ENCODE measurements around the gene ATP6V0C. TPM values are rescaled to one million over a fixed set of nuclear protein-coding genes. Genes with fewer than 3 reads are reported as not detected.
A peak's percentile ranks its signal among the peaks of the same experiment; 100 is the strongest.

ATP6V0C gene
- total RNA-seq, 1 donor from 2014 or later: 311 TPM

DNA sequence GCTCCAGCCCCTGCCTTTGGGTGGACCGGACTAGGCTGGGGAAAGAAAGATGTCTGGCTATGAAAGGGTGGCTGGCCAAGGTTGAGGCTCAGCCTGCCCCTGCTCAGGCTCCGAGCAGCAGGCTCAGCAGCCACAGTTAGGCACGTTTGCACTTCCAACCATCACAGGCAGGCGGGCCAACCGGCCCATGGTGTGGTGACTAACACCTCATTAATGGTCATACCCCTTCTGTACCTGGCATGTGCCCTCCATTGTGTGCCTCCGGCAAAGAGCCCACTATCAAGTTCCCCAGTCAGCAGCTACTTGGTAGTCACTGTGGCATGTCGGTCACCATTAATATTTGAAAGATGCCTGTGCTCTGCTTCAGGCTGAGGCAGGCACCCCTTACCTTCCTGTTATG is 32.1 kb upstream of the ATP6V0C start:
- H2AFZ ChIP-seq (ENCODE audit: low read depth, low read length): no peak overlapping the region
- DNase-seq (ENCODE audit: low read depth) (no peak), FAIRE-seq (no peak)
- H3K79me2 ChIP-seq (ENCODE audit: insufficient read depth, low read length): peaks cover 21% of the 10 kb centered on the region
- no peak overlapping the region for H3K4me2 ChIP-seq (ENCODE audit: low read length)
- no peak overlapping the region for H3K9ac ChIP-seq (ENCODE audit: low read length)
- no peak for TF ChIP-seq EZH2 (IDR thresholded peaks at IDR 0.05; ENCODE audit: insufficient read depth, low read length)
- TF ChIP-seq, protein P1, sequence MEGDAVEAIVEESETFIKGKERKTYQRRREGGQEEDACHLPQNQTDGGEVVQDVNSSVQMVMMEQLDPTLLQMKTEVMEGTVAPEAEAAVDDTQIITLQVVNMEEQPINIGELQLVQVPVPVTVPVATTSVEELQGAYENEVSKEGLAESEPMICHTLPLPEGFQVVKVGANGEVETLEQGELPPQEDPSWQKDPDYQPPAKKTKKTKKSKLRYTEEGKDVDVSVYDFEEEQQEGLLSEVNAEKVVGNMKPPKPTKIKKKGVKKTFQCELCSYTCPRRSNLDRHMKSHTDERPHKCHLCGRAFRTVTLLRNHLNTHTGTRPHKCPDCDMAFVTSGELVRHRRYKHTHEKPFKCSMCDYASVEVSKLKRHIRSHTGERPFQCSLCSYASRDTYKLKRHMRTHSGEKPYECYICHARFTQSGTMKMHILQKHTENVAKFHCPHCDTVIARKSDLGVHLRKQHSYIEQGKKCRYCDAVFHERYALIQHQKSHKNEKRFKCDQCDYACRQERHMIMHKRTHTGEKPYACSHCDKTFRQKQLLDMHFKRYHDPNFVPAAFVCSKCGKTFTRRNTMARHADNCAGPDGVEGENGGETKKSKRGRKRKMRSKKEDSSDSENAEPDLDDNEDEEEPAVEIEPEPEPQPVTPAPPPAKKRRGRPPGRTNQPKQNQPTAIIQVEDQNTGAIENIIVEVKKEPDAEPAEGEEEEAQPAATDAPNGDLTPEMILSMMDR (IDR thresholded peaks at IDR 0.05; ENCODE audit: insufficient read depth, low read depth, low read length): no peak
- Mint-ChIP-seq H3K27me3 (ENCODE audit: low read depth, unreplicated experiment) (peaks cover 22% of the 10 kb centered on the region), H3K27ac (ENCODE audit: unreplicated experiment) (no peak overlapping the region), H3K4me1 (ENCODE audit: low read depth, unreplicated experiment) (peaks cover 4% of the 10 kb centered on the region), H3K9me3 (ENCODE audit: unreplicated experiment) (no peaks in the 10 kb centered on the region), H3K36me3 (ENCODE audit: low read depth, unreplicated experiment) (peaks cover 18% of the 10 kb centered on the region), H3K4me3 (ENCODE audit: unreplicated experiment) (no peak overlapping the region)
- H3K4me3 ChIP-seq (ENCODE audit: insufficient read depth, low read depth, low read length): no peak overlapping the region
- no peaks in the 10 kb centered on the region for H3K27me3 ChIP-seq (ENCODE audit: insufficient read depth, low read length)
- peaks cover 86% of the 10 kb centered on the region for H4K20me1 ChIP-seq (ENCODE audit: insufficient read depth, low read length)
- no peak overlapping the region for H3K27ac ChIP-seq (ENCODE audit: low read depth, low read length)
- H3K9me3 ChIP-seq (ENCODE audit: insufficient read depth, low read depth, low read length): no peaks in the 10 kb centered on the region
- H3K36me3 ChIP-seq (ENCODE audit: insufficient read depth, low read length): no peaks in the 10 kb centered on the region
- peaks cover 4% of the 10 kb centered on the region for H3K4me1 ChIP-seq (ENCODE audit: insufficient read depth, low read length)

DNA sequence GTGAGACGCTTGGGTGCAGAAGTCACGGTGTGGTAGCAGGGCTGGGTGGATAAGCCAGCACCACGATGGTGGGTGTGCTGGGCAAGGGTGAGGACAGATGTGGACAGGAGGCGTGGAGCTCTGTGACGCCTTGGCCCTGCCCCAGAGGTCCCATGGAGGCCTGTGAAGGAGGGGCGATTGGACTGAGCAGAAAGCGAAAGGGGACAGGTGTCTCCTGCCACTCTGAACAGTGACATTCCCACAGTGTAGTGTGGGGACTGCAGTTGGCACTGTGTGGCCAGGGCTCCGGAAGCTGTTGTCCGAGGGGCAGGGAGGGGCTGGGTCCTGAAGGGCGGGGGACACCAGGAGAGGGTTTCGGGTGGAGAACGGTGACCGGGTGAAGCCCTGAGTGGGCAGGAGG is 31.5 kb upstream of the ATP6V0C start:
- Mint-ChIP-seq H3K4me3 (ENCODE audit: unreplicated experiment) (no peak overlapping the region), H3K9me3 (ENCODE audit: unreplicated experiment) (no peaks in the 10 kb centered on the region), H3K4me1 (ENCODE audit: low read depth, unreplicated experiment) (peaks cover 5% of the 10 kb centered on the region), H3K27me3 (ENCODE audit: low read depth, unreplicated experiment) (peaks cover 22% of the 10 kb centered on the region), H3K27ac (ENCODE audit: unreplicated experiment) (peak overlapping the region; percentile 24), H3K36me3 (ENCODE audit: low read depth, unreplicated experiment) (peaks cover 21% of the 10 kb centered on the region)
- Histone ChIP-seq H3K4me1 (ENCODE audit: insufficient read depth, low read length) (peaks cover 9% of the 10 kb centered on the region), H3K4me3 (ENCODE audit: insufficient read depth, low read depth, low read length) (no peak overlapping the region), H3K79me2 (ENCODE audit: insufficient read depth, low read length) (peaks cover 20% of the 10 kb centered on the region), H3K36me3 (ENCODE audit: insufficient read depth, low read length) (no peaks in the 10 kb centered on the region), H4K20me1 (ENCODE audit: insufficient read depth, low read length) (peaks cover 86% of the 10 kb centered on the region), H3K4me2 (ENCODE audit: low read length) (no peak overlapping the region), H3K9me3 (ENCODE audit: insufficient read depth, low read depth, low read length) (no peaks in the 10 kb centered on the region), H3K27ac (ENCODE audit: low read depth, low read length) (no peak overlapping the region), H3K27me3 (ENCODE audit: insufficient read depth, low read length) (no peaks in the 10 kb centered on the region), H3K9ac (ENCODE audit: low read length) (no peak overlapping the region), H2AFZ (ENCODE audit: low read depth, low read length) (no peak overlapping the region)
- TF ChIP-seq, protein P1 (IDR thresholded peaks at IDR 0.05; ENCODE audit: insufficient read depth, low read depth, low read length): no peak
- no peak for TF ChIP-seq EZH2 (IDR thresholded peaks at IDR 0.05; ENCODE audit: insufficient read depth, low read length)
- DNase-seq (ENCODE audit: low read depth): no peak
- no peak for FAIRE-seq

DNA sequence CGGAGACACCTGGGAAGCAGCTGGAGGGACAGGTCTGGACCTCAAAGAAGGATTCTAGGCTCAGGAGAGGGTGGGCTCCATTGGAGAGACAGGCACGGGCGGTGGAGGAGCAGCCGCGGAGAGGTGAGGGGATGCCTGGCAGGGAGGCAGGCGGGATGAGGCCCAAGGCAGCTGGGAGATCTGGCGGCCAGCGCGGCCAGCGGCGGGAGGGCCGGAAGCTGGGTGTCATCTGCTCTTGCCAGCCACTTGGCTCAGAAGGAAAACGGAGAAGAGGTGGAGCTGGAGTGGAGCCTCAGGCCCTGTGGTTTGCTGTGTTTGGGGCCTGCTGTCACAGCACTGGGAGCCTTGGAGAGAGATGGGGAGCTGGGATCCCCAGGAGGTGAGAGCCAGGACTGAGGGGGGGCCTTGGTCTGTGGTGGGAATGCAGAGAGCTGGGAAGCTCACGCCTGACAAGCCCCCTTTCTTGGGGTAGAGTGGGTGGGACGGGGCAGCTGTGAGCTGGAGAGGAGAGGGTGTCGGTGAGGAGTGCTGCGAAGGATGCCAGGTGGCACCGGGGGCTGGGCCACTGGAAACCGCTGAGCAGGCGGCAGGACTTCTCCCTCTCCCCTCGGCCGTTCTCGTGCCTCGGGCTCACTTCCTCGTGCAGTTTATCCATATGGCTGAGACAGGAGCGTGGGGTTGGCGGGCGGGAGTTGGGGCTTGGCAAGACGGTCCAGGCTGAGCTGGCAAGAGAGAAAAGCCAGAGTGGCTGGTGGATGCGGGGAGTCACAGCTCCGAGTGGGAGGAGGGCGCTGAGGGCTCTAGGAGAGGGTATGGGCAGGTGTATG is 30.8 kb upstream of the ATP6V0C start:
- no peak overlapping the region for H3K9ac ChIP-seq (ENCODE audit: low read length)
- DNase-seq (ENCODE audit: low read depth): peak; percentile 37
- H3K9me3 Mint-ChIP-seq (ENCODE audit: unreplicated experiment): no peaks in the 10 kb centered on the region
- H3K27me3 ChIP-seq (ENCODE audit: insufficient read depth, low read length): no peaks in the 10 kb centered on the region
- peaks cover 5% of the 10 kb centered on the region for H3K4me1 Mint-ChIP-seq (ENCODE audit: low read depth, unreplicated experiment)
- peaks cover 21% of the 10 kb centered on the region for H3K36me3 Mint-ChIP-seq (ENCODE audit: low read depth, unreplicated experiment)
- H2AFZ ChIP-seq (ENCODE audit: low read depth, low read length): no peak overlapping the region
- peaks cover 12% of the 10 kb centered on the region for H3K4me1 ChIP-seq (ENCODE audit: insufficient read depth, low read length)
- H4K20me1 ChIP-seq (ENCODE audit: insufficient read depth, low read length): peaks cover 86% of the 10 kb centered on the region
- FAIRE-seq: no peak
- H3K79me2 ChIP-seq (ENCODE audit: insufficient read depth, low read length): peaks cover 14% of the 10 kb centered on the region
- no peaks in the 10 kb centered on the region for H3K9me3 ChIP-seq (ENCODE audit: insufficient read depth, low read depth, low read length)
- H3K4me2 ChIP-seq (ENCODE audit: low read length): no peak overlapping the region
- no peaks in the 10 kb centered on the region for H3K36me3 ChIP-seq (ENCODE audit: insufficient read depth, low read length)
- H3K27me3 Mint-ChIP-seq (ENCODE audit: low read depth, unreplicated experiment): peaks cover 18% of the 10 kb centered on the region
- TF ChIP-seq EZH2 (IDR thresholded peaks at IDR 0.05; ENCODE audit: insufficient read depth, low read length): no peak
- TF ChIP-seq, protein P1 (IDR thresholded peaks at IDR 0.05; ENCODE audit: insufficient read depth, low read depth, low read length): no peak
- no peak overlapping the region for H3K4me3 Mint-ChIP-seq (ENCODE audit: unreplicated experiment)
- no peak overlapping the region for H3K27ac ChIP-seq (ENCODE audit: low read depth, low read length)
- H3K4me3 ChIP-seq (ENCODE audit: insufficient read depth, low read depth, low read length): no peak overlapping the region
- H3K27ac Mint-ChIP-seq (ENCODE audit: unreplicated experiment): peak overlapping the region; percentile 24
